HepG2 (cell line): ENCODE data around the gene IQGAP3. TPM values are rescaled to one million over a fixed set of nuclear protein-coding genes. Genes with fewer than 3 reads are reported as not detected.

Experiments used
- BCL6 ChIP-seq: IDR thresholded peaks from 2 replicates; pipeline ENCODE4 v1.6.1; 2016; ENCODE audit warnings: missing genetic modification reagents, missing compliant biosample characterization
- CREB1 ChIP-seq, 2 experiments: fragments of 450-650 bp in 1 of 2; IDR thresholded peaks; 2 replicates each; pipeline ENCODE4 v1.6.1; 2016 to 2017; ENCODE audit warnings: control low read depth in 1 of 2, mild to moderate bottlenecking in 1 of 2, missing compliant biosample characterization in 1 of 2, missing genetic modification characterization in 1 of 2
- HES4 ChIP-seq: sonication (generic); formaldehyde crosslinking; IDR thresholded peaks from 2 replicates; pipeline ENCODE4 v1.9.0; 2021; ENCODE audit warnings: mild to moderate bottlenecking, missing genetic modification reagents, borderline replicate concordance
- HOXA9 ChIP-seq: sonication (generic); formaldehyde crosslinking; IDR thresholded peaks from 2 replicates; pipeline ENCODE4 v1.8.1; 2022; ENCODE audit warnings: missing genetic modification reagents, mild to moderate bottlenecking, moderate library complexity, borderline replicate concordance
- RXRA ChIP-seq: sonication (generic); formaldehyde crosslinking; IDR thresholded peaks from 2 replicates; pipeline ENCODE4 v1.5.1; 2020; ENCODE audit warnings: missing genetic modification reagents
- YEATS4 ChIP-seq: sonication (generic); formaldehyde crosslinking; IDR thresholded peaks from 2 replicates; pipeline ENCODE4 v1.4.0; 2020; ENCODE audit warnings: missing genetic modification reagents, borderline replicate concordance
- ZBTB40 ChIP-seq, 2 experiments: fragments of 450-650 bp in 1 of 2; sonication (generic) in 1 of 2; formaldehyde crosslinking in 1 of 2; IDR thresholded peaks; 2 replicates each; pipeline versions ENCODE4 v1.6.1 to v1.8.0; 2016 to 2022; ENCODE audit warnings: antibody characterized with exemption in 1 of 2, mild to moderate bottlenecking in 1 of 2, missing genetic modification reagents in 1 of 2
- ZFP41 ChIP-seq: sonication (generic); formaldehyde crosslinking; IDR thresholded peaks from 2 replicates; pipeline ENCODE4 v1.4.0; 2020; ENCODE audit warnings: mild to moderate bottlenecking, missing genetic modification reagents, borderline replicate concordance
- ZFP82 ChIP-seq: sonication (generic); formaldehyde crosslinking; IDR thresholded peaks from 2 replicates; pipeline ENCODE4 v1.5.1; 2020; ENCODE audit warnings: mild to moderate bottlenecking, missing genetic modification reagents, borderline replicate concordance
- ZNF562 ChIP-seq: sonication (generic); formaldehyde crosslinking; IDR thresholded peaks from 2 replicates; pipeline ENCODE4 v1.8.0; 2022; ENCODE audit warnings: missing genetic modification reagents, borderline replicate concordance
- ZNF891 ChIP-seq: sonication (generic); formaldehyde crosslinking; IDR thresholded peaks from 2 replicates; pipeline ENCODE4 v1.5.0; 2020; ENCODE audit warnings: mild to moderate bottlenecking, missing genetic modification reagents
- polyA plus RNA-seq, 8 experiments: library from polyadenylated mRNA; depleted of rRNA in 3 of 8; stranded (reverse) in 7 of 8; unstranded in 1 of 8; fragments of >200 nt; fragmentation: Illumina TruSeq in 4 of 8; extraction: Trizol in 4 of 8; gene quantifications; 2 replicates each; pipeline versions ENCODE4 v1.2.1 to v1.2.3, GENCODE V29; 2011 to 2016; ENCODE audit warnings: low read depth in 4 of 8, missing spikeins in 1 of 8, mixed read lengths in 1 of 8; ENCODE audit not compliant: insufficient read depth in 1 of 8
- total RNA-seq, 5 experiments: library from RNA; depleted of rRNA; stranded (reverse); fragments of >200 nt; fragmentation: Illumina TruSeq; extraction: Trizol; gene quantifications; 2 replicates each; pipeline ENCODE4 v1.2.3, GENCODE V29; 2016; ENCODE audit warnings: low read depth in 1 of 5
- TF ChIP-seq, protein P1 (sequence below): IDR thresholded peaks from 2 replicates; pipeline ENCODE4 v1.6.1; 2016; ENCODE audit warnings: mild to moderate bottlenecking, missing biosample characterization, missing genetic modification reagents
- TF ChIP-seq, protein P2 (sequence below): sonication (generic); formaldehyde crosslinking; conservative IDR thresholded peaks from 2 replicates; pipeline ENCODE4 v1.8.0; 2022; ENCODE audit warnings: low read depth, missing genetic modification reagents
- TF ChIP-seq, protein P3 (sequence below): sonication (generic); formaldehyde crosslinking; IDR thresholded peaks from 2 replicates; pipeline ENCODE4 v1.5.0; 2020; ENCODE audit warnings: missing genetic modification reagents, mild to moderate bottlenecking, borderline replicate concordance

IQGAP3 gene
- total and polyA plus RNA-seq, 2 of the 13 experiments (the other 11 are each of a cell fraction or from before 2014, with no cell fraction given) = 13.5 to 14.1 TPM

- no peak for TF ChIP-seq ZBTB40 (IDR thresholded peaks at IDR 0.05)
- TF ChIP-seq ZBTB40 (CRISPR knock-in tag; IDR thresholded peaks at IDR 0.05) = peak; percentile 52; the same call in 1 of the 2 replicates
- peak; percentile 95 for TF ChIP-seq YEATS4 (CRISPR knock-in tag)
- peak; percentile 55; the same call in 1 of the 2 replicates for TF ChIP-seq ZFP41
- peak; percentile 80; the same call in 1 of the 2 replicates for TF ChIP-seq RXRA
- TF ChIP-seq HOXA9 = peak; percentile 69; the same call in 1 of the 2 replicates
- peak; percentile 87 for TF ChIP-seq ZNF891 (CRISPR knock-in tag)
- TF ChIP-seq, protein P1, sequence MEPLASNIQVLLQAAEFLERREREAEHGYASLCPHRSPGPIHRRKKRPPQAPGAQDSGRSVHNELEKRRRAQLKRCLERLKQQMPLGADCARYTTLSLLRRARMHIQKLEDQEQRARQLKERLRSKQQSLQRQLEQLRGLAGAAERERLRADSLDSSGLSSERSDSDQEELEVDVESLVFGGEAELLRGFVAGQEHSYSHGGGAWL (CRISPR knock-in tag) = peak; percentile 93
- peak; percentile 63; the same call in 1 of the 2 replicates for TF ChIP-seq HES4 (CRISPR knock-in tag)
- TF ChIP-seq BCL6 (CRISPR knock-in tag) = no peak; the same call in 1 of the 2 replicates
- TF ChIP-seq, protein P2, sequence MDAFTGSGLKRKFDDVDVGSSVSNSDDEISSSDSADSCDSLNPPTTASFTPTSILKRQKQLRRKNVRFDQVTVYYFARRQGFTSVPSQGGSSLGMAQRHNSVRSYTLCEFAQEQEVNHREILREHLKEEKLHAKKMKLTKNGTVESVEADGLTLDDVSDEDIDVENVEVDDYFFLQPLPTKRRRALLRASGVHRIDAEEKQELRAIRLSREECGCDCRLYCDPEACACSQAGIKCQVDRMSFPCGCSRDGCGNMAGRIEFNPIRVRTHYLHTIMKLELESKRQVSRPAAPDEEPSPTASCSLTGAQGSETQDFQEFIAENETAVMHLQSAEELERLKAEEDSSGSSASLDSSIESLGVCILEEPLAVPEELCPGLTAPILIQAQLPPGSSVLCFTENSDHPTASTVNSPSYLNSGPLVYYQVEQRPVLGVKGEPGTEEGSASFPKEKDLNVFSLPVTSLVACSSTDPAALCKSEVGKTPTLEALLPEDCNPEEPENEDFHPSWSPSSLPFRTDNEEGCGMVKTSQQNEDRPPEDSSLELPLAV = 0 out of 2 replicates have a peak, but pooled peaks have one; percentile 75
- TF ChIP-seq, protein P3, sequence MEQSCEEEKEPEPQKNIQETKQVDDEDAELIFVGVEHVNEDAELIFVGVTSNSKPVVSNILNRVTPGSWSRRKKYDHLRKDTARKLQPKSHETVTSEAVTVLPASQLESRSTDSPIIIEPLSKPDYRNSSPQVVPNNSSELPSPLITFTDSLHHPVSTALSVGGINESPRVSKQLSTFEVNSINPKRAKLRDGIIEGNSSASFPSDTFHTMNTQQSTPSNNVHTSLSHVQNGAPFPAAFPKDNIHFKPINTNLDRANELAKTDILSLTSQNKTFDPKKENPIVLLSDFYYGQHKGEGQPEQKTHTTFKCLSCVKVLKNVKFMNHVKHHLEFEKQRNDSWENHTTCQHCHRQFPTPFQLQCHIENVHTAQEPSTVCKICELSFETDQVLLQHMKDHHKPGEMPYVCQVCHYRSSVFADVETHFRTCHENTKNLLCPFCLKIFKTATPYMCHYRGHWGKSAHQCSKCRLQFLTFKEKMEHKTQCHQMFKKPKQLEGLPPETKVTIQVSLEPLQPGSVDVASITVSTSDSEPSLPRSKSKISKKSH (CRISPR knock-in tag) = peak; percentile 66; the same call in 1 of the 2 replicates
- peak; percentile 40; the same call in 1 of the 2 replicates for TF ChIP-seq ZNF562 (CRISPR knock-in tag)
- TF ChIP-seq CREB1 (IDR thresholded peaks at IDR 0.05) = no peak
- TF ChIP-seq CREB1 (CRISPR knock-in tag; IDR thresholded peaks at IDR 0.05) = peak; percentile 39; the same call in 1 of the 2 replicates
- TF ChIP-seq ZFP82 = peak; percentile 86; the same call in 1 of the 2 replicates
Measured at GRCh38 chr1:156500793-156501506, 71.4 kb downstream of the IQGAP3 start (continued).
